HepG2 (cell line): Measurements from ENCODE around the gene KIF7.

Experiments
- ATF1 ChIP-seq: IDR thresholded peaks from 2 replicates; pipeline ENCODE4 v1.6.1; 2016; ENCODE audit warnings: mild to moderate bottlenecking, control low read depth
- CC2D1A ChIP-seq: sonication (generic); formaldehyde crosslinking; IDR thresholded peaks from 2 replicates; pipeline ENCODE4 v1.8.1; 2023; ENCODE audit warnings: mild to moderate bottlenecking, missing genetic modification reagents
- CREB1 ChIP-seq, 2 experiments: fragments of 450-650 bp in 1 of 2; IDR thresholded peaks; 2 replicates each; pipeline ENCODE4 v1.6.1; 2016 to 2017; ENCODE audit warnings: control low read depth in 1 of 2, mild to moderate bottlenecking in 1 of 2, missing compliant biosample characterization in 1 of 2, missing genetic modification characterization in 1 of 2
- PBX2 ChIP-seq: IDR thresholded peaks from 2 replicates; pipeline ENCODE4 v1.6.1; 2016; ENCODE audit warnings: control low read depth
- RBM39 ChIP-seq: fragments of 200-400 bp; formaldehyde crosslinking; IDR thresholded peaks from one replicate; pipeline ENCODE4 v1.6.1; 2018; ENCODE audit warnings: antibody characterized with exemption, mild to moderate bottlenecking, low read depth, low read length; ENCODE audit not compliant: poor library complexity, severe bottlenecking
- SMARCC2 ChIP-seq: fragments of 450-650 bp; IDR thresholded peaks from 2 replicates; pipeline ENCODE4 v1.6.1; 2017; ENCODE audit warnings: antibody characterized with exemption, mild to moderate bottlenecking
- SP1 ChIP-seq, 2 experiments: fragments of 450-650 bp in 1 of 2; sonication (generic) in 1 of 2; formaldehyde crosslinking in 1 of 2; IDR thresholded peaks; 2 replicates each; pipeline versions ENCODE4 v1.4.0 to v1.6.1; 2016 to 2020; ENCODE audit warnings: missing genetic modification reagents in 1 of 2
- SP2 ChIP-seq: sonication (generic); formaldehyde crosslinking; IDR thresholded peaks from 2 replicates; pipeline ENCODE4 v1.5.1; 2020; ENCODE audit warnings: mild to moderate bottlenecking, missing genetic modification reagents
- TCF12 ChIP-seq, 2 experiments: fragments of 450-650 bp in 1 of 2; sonication (generic) in 1 of 2; formaldehyde crosslinking in 1 of 2; IDR thresholded peaks; 2 replicates each; pipeline versions ENCODE4 v1.6.1 to v1.8.0; 2017 to 2022; ENCODE audit warnings: antibody characterized with exemption in 1 of 2, mild to moderate bottlenecking in 1 of 2, missing genetic modification reagents in 1 of 2, moderate library complexity in 1 of 2
- TCF7L2 ChIP-seq: IDR thresholded peaks from 2 replicates; pipeline ENCODE4 v1.6.1; 2011; ENCODE audit warnings: mild to moderate bottlenecking, low read depth, low read length, moderate library complexity
- TRIM24 ChIP-seq: sonication (generic); formaldehyde crosslinking; IDR thresholded peaks from 2 replicates; pipeline ENCODE4 v1.8.0; 2022; ENCODE audit warnings: mild to moderate bottlenecking, missing genetic modification reagents

- TF ChIP-seq RBM39, result no peak
- no peak for TF ChIP-seq CC2D1A (CRISPR knock-in tag)
- no peak for TF ChIP-seq ATF1 (CRISPR knock-in tag)
- no peak for TF ChIP-seq TRIM24 (CRISPR knock-in tag)
- no peak for TF ChIP-seq SMARCC2
- TF ChIP-seq PBX2 (CRISPR knock-in tag), result no peak
- TF ChIP-seq TCF12 (IDR thresholded peaks at IDR 0.05), result no peak
- no peak for TF ChIP-seq TCF12 (CRISPR knock-in tag; IDR thresholded peaks at IDR 0.05)
- TF ChIP-seq SP1 (IDR thresholded peaks at IDR 0.05), result no peak
- TF ChIP-seq SP1 (CRISPR knock-in tag; IDR thresholded peaks at IDR 0.05), result no peak
- TF ChIP-seq CREB1 (IDR thresholded peaks at IDR 0.05), result no peak
- TF ChIP-seq CREB1 (CRISPR knock-in tag; IDR thresholded peaks at IDR 0.05), result no peak
- no peak for TF ChIP-seq TCF7L2
- no peak for TF ChIP-seq SP2
Observed at GRCh38 chr15:89693091-89693490, 37.8 kb upstream of the KIF7 start.
